ENCODE results near the gene TTLL10.
"Not testable (repeated sequence)": the region's sequence is repeated elsewhere in the genome, so short reads cannot be mapped to it uniquely, and the experiment has no call there.

TTLL10 gene

DNA sequence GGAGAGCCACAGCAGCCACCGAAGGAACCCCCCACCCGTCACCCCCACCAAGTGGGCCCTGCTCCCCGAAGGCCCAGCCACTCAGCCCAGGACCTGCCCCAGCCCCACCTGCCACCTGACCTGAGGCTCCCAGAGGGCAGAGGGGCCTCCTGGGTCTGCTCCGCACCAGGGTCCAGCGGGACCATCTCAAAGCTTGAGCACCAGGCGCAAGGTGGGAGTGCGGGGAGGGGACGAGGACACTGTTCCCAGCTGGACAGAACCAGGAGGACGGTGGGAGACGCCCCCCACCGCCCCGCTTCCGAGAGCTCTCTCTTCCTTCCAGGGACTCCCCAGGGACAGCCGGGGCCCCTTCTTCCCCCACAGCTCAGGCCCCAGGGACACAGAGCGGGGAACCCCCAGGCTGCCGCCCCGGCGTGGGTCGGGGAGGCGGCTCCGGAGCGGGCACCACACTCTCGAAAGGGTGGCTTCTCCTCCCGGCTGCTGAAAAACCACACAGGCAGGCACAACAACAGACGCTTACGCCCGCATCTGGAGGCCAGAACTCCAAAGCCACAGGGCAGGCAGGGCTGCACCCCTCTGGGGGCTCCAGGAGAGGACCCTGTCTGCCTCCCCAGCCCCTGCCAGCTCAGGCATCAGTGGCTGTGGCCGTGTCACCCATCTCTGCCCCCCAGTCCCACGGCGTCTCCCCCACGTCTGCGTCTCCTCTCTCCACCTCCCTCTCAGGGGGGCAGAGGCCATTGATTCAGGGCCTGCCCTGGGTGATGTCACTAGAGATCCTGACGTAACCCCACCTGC, 1.9 kb upstream of the TTLL10 start:
- no peak for DNase-seq (ENCODE audit: low spot score)

- DNase-seq (ENCODE audit: low spot score) = no peak
Measured at GRCh38 chr1:1173061-1173792, 453 bp upstream of the TTLL10 start.

- DNase-seq (ENCODE audit: low spot score) = no peak
Measured at GRCh38 chr1:1175221-1176062, 1.8 kb downstream of the TTLL10 start.

GRCh38 chr1:1176063-1176761, 2.5 kb downstream of the TTLL10 start:
- not testable (repeated sequence) for DNase-seq (ENCODE audit: low spot score)

- DNase-seq (ENCODE audit: low spot score) = no peak
Measured at GRCh38 chr1:1176931-1177330, 3.3 kb downstream of the TTLL10 start.

- DNase-seq (ENCODE audit: low spot score) = no peak
Measured at GRCh38 chr1:1177452-1178206, 3.9 kb downstream of the TTLL10 start.

- DNase-seq (ENCODE audit: low spot score) = no peak
Measured at GRCh38 chr1:1178794-1179331, 5.2 kb downstream of the TTLL10 start.

DNA sequence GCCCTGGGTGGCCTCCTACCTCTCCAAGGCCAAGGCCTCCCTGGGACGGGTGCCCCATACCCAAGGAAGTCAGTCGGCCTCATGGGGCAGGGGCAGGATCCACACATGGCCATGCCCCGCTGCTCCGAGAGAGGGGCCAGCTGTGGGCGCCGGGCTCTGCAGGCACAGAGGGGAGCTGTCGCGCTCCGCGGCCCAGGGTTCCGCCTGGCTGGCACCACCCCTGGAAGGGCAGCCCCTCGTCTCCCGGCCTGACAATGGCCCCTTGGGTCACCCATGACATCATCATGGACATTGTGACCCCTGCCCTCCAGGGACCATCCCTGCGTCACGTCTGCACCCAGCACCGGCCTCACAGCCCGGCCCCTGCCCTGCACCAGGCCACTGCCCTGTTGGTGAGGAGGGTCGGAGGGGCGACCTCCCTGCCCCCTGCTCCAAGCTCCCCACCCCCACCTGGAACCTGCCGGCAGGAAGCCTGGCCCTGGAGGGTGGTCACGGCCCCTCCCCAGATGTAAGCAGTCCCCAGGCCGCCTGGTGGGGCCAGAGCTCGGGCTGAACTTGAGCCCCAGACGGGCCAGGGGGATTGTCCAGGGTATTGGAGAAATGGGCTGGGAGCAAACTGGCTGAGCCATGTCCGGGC, 5.8 kb downstream of the TTLL10 start:
- DNase-seq (ENCODE audit: low spot score) = no peak

- no peak for DNase-seq (ENCODE audit: low spot score)
Measured at GRCh38 chr1:1179983-1180861, 6.5 kb downstream of the TTLL10 start.

- no peak for DNase-seq (ENCODE audit: low spot score)
Measured at GRCh38 chr1:1181129-1181937, 7.7 kb downstream of the TTLL10 start.

DNA sequence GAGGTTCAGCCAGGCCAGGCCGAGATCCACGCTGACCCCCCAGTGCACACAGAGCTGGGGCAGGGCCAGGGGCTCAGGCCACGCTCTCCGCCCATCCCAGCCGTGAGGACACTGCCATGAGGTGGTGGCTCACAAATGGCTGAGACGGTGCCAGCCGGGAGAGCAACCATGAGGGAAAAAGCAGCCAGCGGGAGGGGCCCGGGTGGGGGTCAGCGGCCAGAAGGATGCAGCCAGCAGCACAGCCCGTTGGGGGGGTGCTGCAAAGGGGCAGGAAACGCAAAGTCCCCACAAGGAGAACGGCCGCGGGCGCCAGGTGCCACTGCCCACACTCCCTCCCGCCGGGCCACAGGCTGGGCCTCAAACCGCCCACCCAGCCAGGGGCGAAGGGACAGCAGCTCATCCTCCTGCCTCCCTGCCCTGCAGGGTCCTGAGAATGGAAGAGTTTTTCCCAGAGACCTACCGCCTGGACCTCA, 8.3 kb downstream of the TTLL10 start:
- no peak for DNase-seq (ENCODE audit: low spot score)

DNA sequence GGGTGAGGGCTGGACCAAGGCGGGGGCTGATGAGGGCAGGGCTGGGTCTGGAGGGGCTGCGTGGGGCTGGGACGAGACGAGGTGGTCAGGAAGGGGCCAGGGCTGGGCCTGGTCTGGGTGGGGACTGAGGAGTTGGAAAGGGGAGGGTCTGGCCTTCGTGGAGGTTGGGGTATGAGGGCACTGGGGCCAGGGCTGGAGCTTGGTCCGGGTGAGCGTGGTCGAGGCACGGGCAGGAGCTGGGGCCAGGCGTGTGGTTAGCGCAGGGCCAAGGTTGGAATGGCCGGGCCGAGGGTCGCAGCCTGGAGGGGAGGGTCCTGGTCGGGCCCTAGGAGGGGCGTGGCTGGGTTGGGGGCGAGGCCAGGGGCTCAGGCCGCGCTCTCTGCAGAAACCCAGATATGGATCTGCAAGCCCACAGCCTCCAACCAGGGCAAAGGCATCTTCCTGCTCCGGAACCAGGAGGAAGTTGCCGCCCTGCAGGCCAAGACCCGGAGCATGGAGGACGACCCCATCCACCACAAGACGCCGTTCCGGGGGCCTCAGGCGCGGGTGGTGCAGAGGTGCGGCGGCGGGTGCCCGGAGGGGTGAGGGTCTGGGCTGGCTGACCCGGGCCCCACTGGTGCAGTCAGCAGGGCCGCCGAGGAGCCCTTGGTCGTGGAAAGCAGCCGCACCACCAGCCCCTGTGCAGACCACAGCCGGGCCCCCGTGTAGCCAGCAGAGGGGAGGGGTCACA, 9.0 kb downstream of the TTLL10 start:
- DNase-seq (ENCODE audit: low spot score) = no peak

GRCh38 chr1:1183221-1183747, 9.6 kb downstream of the TTLL10 start:
- DNase-seq (ENCODE audit: low spot score) = no peak

DNA sequence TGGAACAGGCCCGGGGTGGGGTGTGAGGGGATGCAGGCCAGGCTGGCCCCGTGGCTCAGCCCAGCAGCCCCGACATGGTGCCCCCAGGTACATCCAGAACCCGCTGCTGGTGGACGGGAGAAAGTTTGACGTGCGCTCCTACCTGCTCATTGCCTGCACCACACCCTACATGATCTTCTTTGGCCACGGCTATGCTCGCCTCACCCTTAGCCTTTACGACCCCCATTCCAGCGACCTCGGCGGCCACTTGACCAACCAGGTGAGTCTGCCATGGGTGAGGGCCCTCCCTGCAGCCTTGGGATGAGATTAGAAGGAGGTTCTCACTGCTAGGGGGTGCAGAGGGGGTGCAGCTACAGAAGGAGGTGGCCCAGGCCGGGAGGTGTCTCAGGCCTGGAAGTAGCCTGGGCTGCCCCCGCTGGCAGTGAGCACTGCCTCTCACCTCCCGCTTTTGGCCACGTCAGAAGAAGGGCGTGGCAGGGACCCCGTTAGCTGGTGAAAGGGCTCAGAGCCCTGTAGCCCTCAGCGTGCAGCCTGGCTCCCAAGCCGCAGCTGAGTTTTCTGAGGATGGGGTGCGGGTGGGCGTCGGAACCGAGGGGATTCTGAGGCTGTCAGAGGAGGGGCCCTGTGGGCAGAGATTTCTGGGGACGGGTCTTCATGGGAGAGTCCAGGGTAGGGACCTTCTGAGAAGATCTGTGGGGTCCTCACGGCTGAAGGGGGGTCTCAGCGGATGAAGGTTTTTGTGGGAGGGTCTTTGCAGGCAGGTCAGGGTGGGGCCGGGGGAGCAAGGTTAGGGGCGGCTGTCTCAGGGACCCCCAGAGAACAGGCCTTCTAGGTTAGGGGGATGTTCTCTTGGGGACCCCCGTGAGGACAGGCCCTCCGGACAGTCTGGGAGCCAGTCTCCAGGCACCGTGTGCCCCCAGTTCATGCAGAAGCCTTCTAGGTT, 10.4 kb downstream of the TTLL10 start:
- DNase-seq (ENCODE audit: low spot score) = no peak

DNA sequence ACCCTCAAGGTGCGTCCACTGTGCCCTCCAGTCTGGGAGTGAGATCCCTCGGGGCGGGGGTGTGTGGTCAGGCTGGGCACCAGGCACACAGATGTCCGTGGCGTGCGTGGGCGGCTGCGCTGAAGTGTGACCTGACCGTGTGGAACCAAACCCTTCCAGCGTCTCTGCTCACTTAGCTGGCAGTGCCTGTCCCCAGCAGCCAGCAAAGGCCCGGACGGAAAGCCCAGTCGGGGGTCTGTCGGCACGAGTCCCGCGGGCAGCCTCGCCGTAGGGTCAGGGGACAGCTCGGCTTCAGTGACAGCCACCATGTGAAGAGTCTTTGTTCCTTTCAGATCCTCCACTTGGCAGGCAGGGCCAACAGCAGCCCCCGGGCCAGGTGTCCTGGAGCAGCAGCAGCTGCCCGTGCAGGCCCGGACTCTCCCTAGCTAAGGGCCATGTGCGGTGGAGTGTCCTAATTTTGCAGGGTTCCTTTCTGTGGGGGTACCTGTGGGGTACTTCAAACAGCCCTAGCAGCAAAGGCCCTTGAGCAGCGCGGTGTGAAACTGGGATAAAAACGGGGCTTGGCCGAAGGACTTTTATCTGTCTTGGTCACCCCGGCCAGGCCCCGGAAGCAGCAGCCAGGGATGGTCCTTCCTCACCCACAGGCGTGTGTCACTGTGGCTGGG, 11.6 kb downstream of the TTLL10 start:
- no peak for DNase-seq (ENCODE audit: low spot score)

DNA sequence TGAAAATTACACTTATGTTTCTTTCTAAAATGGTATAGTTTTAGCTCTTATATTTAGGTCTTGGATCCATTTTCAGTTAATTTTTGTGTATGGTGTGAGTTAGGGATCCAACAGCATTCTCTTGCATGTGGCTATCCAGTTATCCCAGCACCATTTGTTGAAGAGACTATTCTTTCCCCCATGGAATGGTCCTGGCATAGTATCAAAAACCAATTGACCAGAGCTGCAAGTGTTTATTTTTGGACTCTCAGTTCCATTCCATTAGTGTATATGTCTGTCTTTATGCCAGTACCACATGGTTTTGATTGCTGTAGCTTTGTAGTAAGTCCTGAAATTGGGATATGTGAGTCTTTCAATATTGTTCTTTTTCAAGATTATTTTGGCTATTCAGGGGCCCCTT, 14.3 kb downstream of the TTLL10 start:
- no peak for DNase-seq (ENCODE audit: low spot score)

All from HuH-7 (cell line).